Aorta (tissue), 5 donors: ENCODE measurements around the gene TEX26. TPM values are rescaled to one million over a fixed set of nuclear protein-coding genes. Genes with fewer than 3 reads are reported as not detected.

Source experiments
- ATAC-seq: fragments of 200-7000 bp; cut with Tn5 transposase; one replicate; pipeline ENCODE4 v1.9.1; 2022; ENCODE audit warnings: moderate library complexity; ENCODE audit not compliant: low FRiP score
- DNase-seq, 2 donors: peaks; one replicate each; pipeline ENCODE4 v3.0.0-alpha.2; 2020
- H3K27ac ChIP-seq, 2 donors: one replicate each; pipeline ENCODE4 v1.5.1; 2013; ENCODE audit warnings: low read length in 2 of 2, mild to moderate bottlenecking in 2 of 2, moderate library complexity in 2 of 2, control low read depth in 1 of 2, inconsistent platforms in 1 of 2, low read depth in 1 of 2
- H3K27me3 ChIP-seq, 2 donors: one replicate each; pipeline ENCODE4 v1.6.1; 2013; ENCODE audit warnings: control low read depth in 1 of 2, low read length in 1 of 2, mild to moderate bottlenecking in 1 of 2, moderate library complexity in 1 of 2; ENCODE audit not compliant: insufficient read depth in 2 of 2, control insufficient read depth in 1 of 2
- H3K36me3 ChIP-seq, 2 donors: one replicate each; pipeline ENCODE4 v1.6.1; 2013; ENCODE audit warnings: control low read depth in 1 of 2, low read length in 1 of 2, mild to moderate bottlenecking in 1 of 2; ENCODE audit not compliant: insufficient read depth in 2 of 2, control insufficient read depth in 1 of 2
- H3K4me1 ChIP-seq, 2 donors: one replicate each; pipeline ENCODE4 v1.6.1; 2013; ENCODE audit warnings: low read length in 2 of 2, control low read depth in 1 of 2, mild to moderate bottlenecking in 1 of 2, moderate library complexity in 1 of 2; ENCODE audit not compliant: insufficient read depth in 2 of 2, control insufficient read depth in 1 of 2
- H3K4me3 ChIP-seq, 2 donors: one replicate each; pipeline ENCODE4 v1.5.1; 2013; ENCODE audit warnings: low read length in 2 of 2, control low read depth in 1 of 2, mild to moderate bottlenecking in 1 of 2
- H3K9me3 ChIP-seq: one replicate; pipeline ENCODE4 v1.6.1; 2013; ENCODE audit warnings: mild to moderate bottlenecking, low read length; ENCODE audit not compliant: control insufficient read depth
- WGBS, 2 donors: extraction: QIAGEN DNeasy Blood & Tissue Kit; methylation state at CpG; one replicate each; pipeline ENCODE4 v1.1.7; 2013; 5-methylcytosine and 5-hydroxymethylcytosine counted together
- intact Hi-C, 2 donors: fragments of 100-400 bp; cut with DNase I; formaldehyde crosslinking; loops; one replicate each; pipeline versions ENCODE4 v1.14.2 to v1.15.0; 2022
- polyA plus RNA-seq, 2 donors: library from polyadenylated mRNA; stranded (reverse); fragments of 200-250 nt; gene quantifications; one replicate each; pipeline ENCODE4 v1.2.3, GENCODE V29; 2013
- total RNA-seq, 2 donors: library from RNA; stranded (reverse); fragmentation: NEBNext Ultra II Directional; extraction: Animal tissue kit (Norgen Biotek cat#: 25700); gene quantifications; one replicate each; pipeline ENCODE4 v1.2.1, GENCODE V29; 2021
- donor health status: healthy with polysubstance abuse.
- donor health status: Bipolar disorder and iron deficiency.
- donor health status: DM: no; HTN: no; CAD: no.
- donor health status: DM: no; HTN: no; CAD: no.
- donor health status: DM: yes; HTN: yes; CAD: no.

The TEX26 gene
- total and polyA plus RNA-seq, 4 donors = 0.24 TPM; not detected in 3

DNA sequence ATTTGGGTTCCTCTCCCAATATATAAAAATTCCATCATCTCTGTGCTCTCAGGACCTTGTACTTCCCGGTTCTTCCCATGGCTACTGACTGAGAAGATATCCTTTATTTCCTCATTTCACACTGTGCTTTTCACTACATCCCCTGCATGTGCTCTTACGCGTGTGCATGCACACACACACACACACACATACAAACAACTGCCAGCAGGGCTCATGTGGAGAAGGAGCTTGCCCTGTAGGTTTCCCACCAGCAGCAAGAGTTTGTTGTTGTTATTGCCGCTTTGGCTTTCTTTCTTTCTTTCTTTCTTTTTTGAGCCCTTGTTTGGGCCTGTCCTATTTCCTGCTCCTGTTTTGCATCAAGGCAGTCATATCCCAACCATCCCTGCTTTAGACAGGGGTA, 43.6 kb downstream of the TEX26 start:
- Histone ChIP-seq H3K4me3 (no peak overlapping the region), H3K36me3 (no peaks in the 10 kb centered on the region), H3K9me3 (no peaks in the 10 kb centered on the region), H3K4me1 (peaks cover 0 to 2% of the 10 kb centered on the region in 2 donors), H3K27me3 (no peaks in the 10 kb centered on the region), H3K27ac (no peak overlapping the region)
- intact Hi-C loops = loop anchor here (5.0 kb wide), 3 partner anchors 59 to 129 kb away; no protein-coding TSS in a partner anchor
- DNase-seq (no peak), ATAC-seq (no peak)
- WGBS, 2 donors = 72 to 83% methylated on average over 4 of the region's 4 CpGs

DNA sequence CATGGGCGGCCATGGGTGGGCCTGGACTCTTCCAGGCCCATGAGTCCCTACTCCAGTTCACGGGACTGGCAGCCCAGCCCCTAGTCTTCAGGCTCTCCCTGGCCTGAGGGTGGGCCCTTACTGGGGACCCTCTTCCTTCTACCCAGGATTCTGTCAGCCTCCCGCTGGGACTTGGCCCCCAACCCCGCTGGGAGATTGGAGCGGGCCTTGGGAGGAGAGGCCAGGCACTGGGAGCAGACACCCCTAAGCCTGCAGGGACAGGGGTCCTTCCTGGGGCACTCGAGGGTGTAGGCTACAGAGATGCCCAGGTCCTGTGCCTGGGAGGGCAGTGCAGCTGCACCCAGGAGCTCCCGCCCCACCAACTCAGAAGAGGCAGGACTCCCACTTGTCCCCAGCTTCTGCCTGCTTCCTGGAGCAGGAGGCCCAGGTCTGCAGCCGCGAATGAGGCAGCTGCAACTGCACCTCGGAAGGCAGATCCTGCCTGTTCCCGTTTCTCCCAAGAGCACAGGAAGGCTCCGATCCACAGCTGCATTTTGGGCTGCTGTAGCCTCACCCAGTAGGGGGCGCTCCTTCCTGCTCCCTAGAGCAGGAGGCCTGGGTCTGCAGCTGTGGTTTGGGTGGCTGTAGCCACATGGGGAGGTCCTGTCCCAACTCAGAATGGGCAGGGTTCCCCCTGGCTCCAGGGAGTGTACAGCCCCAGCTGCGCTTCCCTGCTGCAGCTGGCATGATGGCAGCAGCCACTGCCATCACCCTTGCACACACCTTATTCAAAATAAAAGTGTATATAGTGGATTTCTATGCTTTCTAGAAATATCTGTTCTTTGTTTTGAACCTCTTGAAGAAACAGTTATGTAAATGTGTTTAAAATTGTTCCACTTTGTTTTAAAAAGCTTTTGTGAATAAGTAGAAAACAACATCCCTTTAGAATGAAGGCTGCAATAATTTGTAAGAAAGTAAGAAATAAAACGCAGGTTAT, 46.8 kb downstream of the TEX26 start:
- DNase-seq (peak in 1 of 2 donors; percentile 77), ATAC-seq (peak; percentile 39)
- Histone ChIP-seq H3K27me3 (no peaks in the 10 kb centered on the region), H3K27ac (peak overlapping the region in 1 of 2 donors; percentile 4), H3K4me3 (no peak overlapping the region), H3K9me3 (no peaks in the 10 kb centered on the region), H3K36me3 (no peaks in the 10 kb centered on the region), H3K4me1 (peaks cover 0 to 2% of the 10 kb centered on the region in 2 donors)
- WGBS, 2 donors = 74 to 80% methylated on average over 15 of the region's 15 CpGs
- intact Hi-C loops = loop anchor here (5.0 kb wide), 3 partner anchors 62 to 132 kb away; no protein-coding TSS in a partner anchor

DNA sequence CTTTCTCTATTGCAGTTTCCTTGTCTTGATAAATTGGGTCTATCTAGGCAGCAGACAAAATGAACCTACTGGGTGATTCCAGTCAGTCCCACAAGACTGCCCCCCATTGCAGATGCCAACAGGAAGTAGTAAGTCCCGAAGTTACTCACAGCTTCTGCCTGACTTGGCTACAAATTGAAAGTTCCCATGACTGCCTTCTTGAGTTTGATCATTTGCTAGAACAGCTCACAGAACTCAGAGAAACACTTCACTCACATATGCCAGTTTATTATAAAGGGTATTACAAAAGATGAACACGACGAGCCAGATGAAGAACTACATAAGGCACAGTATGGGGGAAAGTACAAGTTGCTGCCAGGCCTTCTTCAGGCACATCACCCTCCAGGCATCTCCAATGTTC, 50.0 kb downstream of the TEX26 start:
- no peak for ATAC-seq
- WGBS, 2 donors = 72 to 73% methylated on average over 3 of the region's 3 CpGs
- intact Hi-C loops = no loop called here
- H3K27me3 ChIP-seq = no peaks in the 10 kb centered on the region
- no peaks in the 10 kb centered on the region for H3K4me1 ChIP-seq
- no peaks in the 10 kb centered on the region for H3K36me3 ChIP-seq
- no peak overlapping the region for H3K4me3 ChIP-seq
- no peaks in the 10 kb centered on the region for H3K9me3 ChIP-seq
- DNase-seq = no peak
- no peak overlapping the region for H3K27ac ChIP-seq

DNA sequence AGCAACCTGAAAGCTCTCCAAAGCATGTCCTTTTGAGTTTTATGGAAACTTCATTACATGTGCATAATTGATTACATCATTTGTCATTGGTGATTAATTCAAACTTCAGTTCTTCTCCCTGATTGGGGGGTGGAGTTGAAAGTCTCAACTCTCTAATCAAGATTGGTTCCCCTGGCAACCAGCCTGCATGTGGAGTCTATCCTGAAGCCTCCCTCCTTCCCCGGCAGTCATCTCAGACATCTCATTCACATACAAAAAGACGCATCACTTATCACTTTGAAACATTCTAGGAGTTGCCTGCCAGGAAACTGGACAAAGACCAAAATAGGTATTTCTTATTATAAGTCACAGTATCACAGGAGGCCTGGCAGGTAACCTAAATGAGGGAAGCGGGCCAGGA, 50.5 kb downstream of the TEX26 start:
- Histone ChIP-seq H3K36me3 (no peaks in the 10 kb centered on the region), H3K4me1 (no peaks in the 10 kb centered on the region), H3K4me3 (no peak overlapping the region), H3K9me3 (no peaks in the 10 kb centered on the region), H3K27ac (no peak overlapping the region), H3K27me3 (no peaks in the 10 kb centered on the region)
- ATAC-seq = no peak
- 93 to 98% methylated on average over 3 of the region's 3 CpGs for WGBS, 2 donors
- no peak for DNase-seq
- intact Hi-C loops = no loop called here

DNA sequence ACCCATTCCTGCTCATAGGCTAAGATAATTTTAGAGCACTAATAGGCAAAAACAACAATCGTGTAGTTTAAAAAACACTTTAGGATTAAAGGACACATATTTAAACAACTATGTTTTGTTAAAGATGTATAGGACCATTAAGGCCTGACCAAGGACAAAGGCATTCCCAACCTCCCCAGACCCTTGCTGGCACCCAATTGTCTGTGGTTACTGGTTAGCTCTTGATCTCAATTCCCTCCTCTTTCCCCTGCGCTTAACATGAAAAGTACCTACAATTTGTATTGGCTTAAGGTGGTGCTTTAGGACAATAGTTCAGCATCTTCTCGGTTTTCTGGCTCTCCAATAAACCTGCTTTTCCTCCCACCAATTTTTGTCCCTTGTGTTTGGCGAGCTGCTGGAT, 51.0 kb downstream of the TEX26 start:
- Histone ChIP-seq H3K4me3 (no peak overlapping the region), H3K9me3 (no peaks in the 10 kb centered on the region), H3K36me3 (no peaks in the 10 kb centered on the region), H3K27me3 (no peaks in the 10 kb centered on the region), H3K27ac (no peak overlapping the region), H3K4me1 (no peaks in the 10 kb centered on the region)
- intact Hi-C loops = no loop called here
- ATAC-seq (no peak), DNase-seq (no peak)
- 90 to 91% methylated on average over 4 of the region's 4 CpGs for WGBS, 2 donors

DNA sequence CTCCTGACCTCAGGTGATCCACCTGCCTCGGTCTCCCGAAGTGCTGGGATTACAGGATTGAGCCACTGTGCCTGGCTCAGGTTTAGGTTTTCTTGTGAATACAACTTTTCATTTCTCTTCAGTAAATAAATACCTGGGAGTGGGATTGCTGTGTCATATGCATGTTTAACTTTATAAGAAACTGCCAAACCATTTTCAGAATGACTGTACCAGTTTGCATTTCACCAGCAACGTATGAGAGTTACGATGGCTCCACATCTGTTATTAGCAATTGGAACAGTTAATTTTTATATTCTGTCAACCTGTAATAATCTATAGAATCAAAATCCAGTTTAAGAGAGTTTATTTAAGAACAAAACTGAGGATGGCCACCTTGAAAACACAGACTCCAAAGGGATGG, 52.2 kb downstream of the TEX26 start:
- no peaks in the 10 kb centered on the region for H3K36me3 ChIP-seq
- 94 to 95% methylated on average over 4 of the region's 4 CpGs for WGBS, 2 donors
- intact Hi-C loops = no loop called here

DNA sequence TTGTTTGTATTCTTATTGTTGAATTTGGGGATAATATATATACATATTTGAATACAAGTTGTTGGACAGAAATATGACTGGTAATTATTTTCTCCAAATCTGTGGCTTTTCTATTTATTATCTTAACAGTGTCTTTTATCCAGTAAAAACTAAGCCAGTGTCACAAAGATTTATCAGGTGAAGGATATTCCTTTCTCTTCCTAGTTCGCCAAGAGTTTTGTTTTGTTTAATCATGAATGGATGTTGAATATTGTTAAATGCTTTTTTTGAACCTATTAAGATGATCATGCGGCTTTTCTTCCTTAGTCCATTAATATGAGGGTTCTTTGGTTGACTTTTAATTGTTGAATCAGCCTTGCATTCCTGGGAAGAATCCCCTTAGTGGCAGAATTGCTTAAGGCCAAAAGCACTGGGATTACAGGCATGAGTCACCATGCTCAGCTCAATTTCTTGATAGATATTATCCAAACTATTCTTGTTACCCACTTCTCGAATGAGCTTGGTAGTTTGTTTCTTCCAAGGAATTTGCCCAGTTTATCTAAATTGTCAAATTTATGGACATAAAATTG, 53.3 kb downstream of the TEX26 start:
- Histone ChIP-seq H3K27ac (no peak overlapping the region), H3K27me3 (no peaks in the 10 kb centered on the region), H3K36me3 (no peaks in the 10 kb centered on the region), H3K4me1 (no peaks in the 10 kb centered on the region), H3K4me3 (no peak overlapping the region), H3K9me3 (no peaks in the 10 kb centered on the region)
- intact Hi-C loops = no loop called here
- WGBS, 2 donors = 86 to 91% methylated on average over 3 of the region's 3 CpGs
- DNase-seq (no peak), ATAC-seq (no peak)

More for the DNA sequence above, 52.2 kb downstream of the TEX26 start:
- Histone ChIP-seq H3K4me1 (no peaks in the 10 kb centered on the region), H3K27me3 (no peaks in the 10 kb centered on the region), H3K4me3 (no peak overlapping the region), H3K27ac (no peak overlapping the region), H3K9me3 (no peaks in the 10 kb centered on the region)
- ATAC-seq = no peak
- DNase-seq = no peak

DNA sequence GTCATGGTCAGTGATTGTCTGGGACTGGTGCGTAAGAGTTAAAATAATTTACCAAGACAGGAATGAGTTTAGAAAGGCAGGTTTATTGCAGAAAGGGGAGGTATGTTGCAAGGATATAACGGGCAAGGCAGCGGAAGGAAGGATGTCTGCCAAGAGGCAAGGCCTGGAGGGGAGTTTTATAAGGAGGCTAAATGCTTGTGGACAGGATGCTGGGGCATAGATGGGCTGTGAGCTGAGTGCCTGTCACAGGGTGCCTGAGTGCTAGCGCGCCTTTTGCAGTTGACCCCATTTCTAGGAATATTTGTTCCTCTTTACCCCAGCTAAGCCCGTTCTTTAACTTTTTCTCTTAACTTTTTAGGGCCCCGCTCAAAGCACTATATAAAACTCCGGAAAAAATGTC, 58.7 kb downstream of the TEX26 start:
- intact Hi-C loops = no loop called here

DNA sequence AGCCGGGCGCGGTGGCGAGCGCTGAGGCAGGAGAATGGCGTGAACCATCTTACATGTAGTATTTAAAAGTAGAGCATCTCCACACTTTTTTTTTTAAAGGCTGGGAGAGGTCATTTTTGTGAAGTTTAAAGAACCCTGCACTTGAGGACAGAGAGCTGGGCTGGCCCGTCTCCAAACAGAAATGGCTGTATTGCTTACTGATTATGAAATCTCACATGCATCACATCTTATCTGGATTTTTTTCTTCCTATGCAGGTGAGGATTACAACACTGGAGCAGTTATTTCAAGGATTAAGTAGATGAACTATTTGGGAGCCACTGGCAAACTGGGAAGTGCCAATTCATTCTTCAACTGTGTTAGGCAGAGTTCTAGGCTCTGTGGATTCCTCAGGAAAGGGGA, 59.5 kb downstream of the TEX26 start:
- no peak overlapping the region for H3K4me3 ChIP-seq
- H3K27me3 ChIP-seq = no peaks in the 10 kb centered on the region
- H3K4me1 ChIP-seq = no peaks in the 10 kb centered on the region
- DNase-seq = no peak
- no peaks in the 10 kb centered on the region for H3K36me3 ChIP-seq
- H3K9me3 ChIP-seq = no peaks in the 10 kb centered on the region
- intact Hi-C loops = no loop called here
- WGBS, 2 donors = 97% methylated on average over 7 of the region's 7 CpGs
- ATAC-seq = no peak
- H3K27ac ChIP-seq = no peak overlapping the region

More for the DNA sequence above, 58.7 kb downstream of the TEX26 start:
- DNase-seq = no peak
- Histone ChIP-seq H3K4me1 (no peaks in the 10 kb centered on the region), H3K9me3 (no peaks in the 10 kb centered on the region), H3K4me3 (no peak overlapping the region), H3K27ac (no peak overlapping the region), H3K36me3 (no peaks in the 10 kb centered on the region), H3K27me3 (no peaks in the 10 kb centered on the region)
- 95 to 97% methylated on average over 8 of the region's 8 CpGs for WGBS, 2 donors
- ATAC-seq = no peak
